ENCODE measurements around the gene BEND4.
"Not testable (repeated sequence)": the region's sequence is repeated elsewhere in the genome, so short reads cannot be mapped to it uniquely, and the experiment has no call there.

The BEND4 gene

DNA sequence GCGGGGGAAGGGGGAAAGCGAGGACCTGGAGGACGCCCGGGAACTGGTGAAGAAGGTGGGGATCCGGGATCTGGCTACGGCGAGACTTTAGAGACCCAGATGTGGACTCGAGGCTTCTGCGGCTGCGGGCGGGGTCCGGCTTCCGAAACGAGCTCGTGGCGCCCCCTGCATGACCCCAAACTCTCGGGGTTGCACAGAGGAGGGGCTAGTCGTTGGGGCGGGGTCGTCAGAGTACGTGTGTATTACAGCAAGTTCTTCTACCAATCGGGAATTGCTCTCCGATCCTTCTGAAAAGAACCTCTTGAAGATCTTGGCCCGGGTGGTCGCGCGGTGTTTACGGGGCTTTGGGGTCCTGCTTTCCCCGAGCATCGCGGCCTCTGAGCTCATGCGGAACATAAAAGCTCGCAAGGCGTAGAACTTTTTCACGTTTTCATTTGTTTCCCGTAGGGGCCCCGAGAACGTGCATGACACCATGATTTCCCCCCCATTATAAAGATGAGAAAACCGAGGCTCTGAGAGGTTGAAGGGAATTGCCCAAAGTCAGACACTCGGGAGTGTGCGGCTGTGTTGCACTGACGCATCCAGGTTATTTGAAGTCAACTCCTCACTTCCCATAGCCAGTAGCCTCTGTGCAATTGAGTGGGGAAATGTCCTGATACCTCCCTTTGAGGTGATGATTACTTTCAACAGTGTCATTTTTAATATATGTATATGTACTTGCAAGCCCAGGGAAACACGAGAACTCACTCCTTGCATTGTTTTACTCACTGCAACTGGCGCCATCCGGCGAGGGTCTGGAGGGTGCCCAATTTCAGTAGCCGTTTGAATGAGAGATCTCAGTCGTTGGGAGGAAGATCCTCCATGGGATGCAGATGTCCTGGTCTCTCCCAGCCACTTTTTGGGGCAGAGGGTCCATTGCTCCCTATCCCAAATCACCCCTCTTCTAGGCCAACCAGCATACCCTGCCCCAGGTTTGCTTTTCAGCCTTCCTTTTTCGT lies at the start of gene BEND4:
Gene BEND4 (minus strand): TSS at position 149 of the 998 bp plus-strand sequence. CDS start 512 bp downstream, outside the sequence.
- DNase-seq: peak in 1 of 2 experiments; percentile 19

- no peak for DNase-seq
Observed at GRCh38 chr4:42197341-42197740, 44.9 kb upstream of the BEND4 start.

GRCh38 chr4:42172921-42173320 lies 20.5 kb upstream of the BEND4 start:
- DNase-seq: no peak

- no peak for DNase-seq
Observed at GRCh38 chr4:42172128-42172790, 19.8 kb upstream of the BEND4 start.

DNA sequence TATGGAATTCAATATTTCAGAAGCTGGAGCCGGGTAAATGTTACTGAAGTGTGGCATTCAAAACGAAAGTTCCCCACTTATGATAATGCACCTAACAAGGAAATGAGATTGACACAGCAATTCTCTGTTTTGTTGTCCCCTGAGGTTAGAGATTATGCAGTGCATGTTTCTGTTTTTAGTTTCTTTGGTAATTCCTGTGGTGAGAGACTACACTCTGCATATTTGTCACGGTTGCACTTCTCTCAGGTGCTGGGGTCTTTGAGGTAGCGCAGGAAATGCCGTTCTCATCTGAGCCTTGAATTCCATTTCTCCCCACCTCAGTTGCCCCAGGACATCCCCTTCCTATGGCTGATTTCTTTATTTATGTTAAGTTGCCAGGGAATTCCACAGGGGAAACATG lies 15.3 kb upstream of the BEND4 start:
- DNase-seq: no peak

DNA sequence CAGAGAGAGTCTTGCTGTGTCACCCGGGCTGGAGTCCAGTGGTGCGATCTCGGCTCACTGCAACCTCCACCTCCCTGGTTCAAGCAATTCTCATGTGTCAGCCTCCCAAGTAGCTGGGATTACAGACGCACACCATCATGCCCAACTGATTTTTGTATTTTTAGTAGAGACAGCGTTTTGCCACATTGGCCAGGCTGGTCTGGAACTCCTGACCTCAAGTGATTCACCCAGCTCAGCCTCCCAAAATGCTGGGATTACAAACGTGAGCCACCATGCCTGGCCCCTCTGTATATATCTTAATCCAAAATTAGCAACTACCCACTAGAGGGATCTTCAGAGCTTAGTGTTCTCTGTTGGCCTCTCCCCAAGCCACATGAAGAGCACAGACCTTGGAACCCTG lies 13.7 kb upstream of the BEND4 start:
- DNase-seq: not testable (repeated sequence)

- DNase-seq: no peak
Observed at GRCh38 chr4:42159271-42160001, 7.0 kb upstream of the BEND4 start.

- DNase-seq: peak; percentile 44 to 57
Observed at GRCh38 chr4:42151568-42152506, 618 bp downstream of the BEND4 start.

- peak; percentile 18 to 19 for DNase-seq
Observed at GRCh38 chr4:42150653-42151567, 1.5 kb downstream of the BEND4 start.

- DNase-seq: no peak
Observed at GRCh38 chr4:42149004-42149403, 3.5 kb downstream of the BEND4 start.

- no peak for DNase-seq
Observed at GRCh38 chr4:42148425-42148824, 4.0 kb downstream of the BEND4 start.

DNA sequence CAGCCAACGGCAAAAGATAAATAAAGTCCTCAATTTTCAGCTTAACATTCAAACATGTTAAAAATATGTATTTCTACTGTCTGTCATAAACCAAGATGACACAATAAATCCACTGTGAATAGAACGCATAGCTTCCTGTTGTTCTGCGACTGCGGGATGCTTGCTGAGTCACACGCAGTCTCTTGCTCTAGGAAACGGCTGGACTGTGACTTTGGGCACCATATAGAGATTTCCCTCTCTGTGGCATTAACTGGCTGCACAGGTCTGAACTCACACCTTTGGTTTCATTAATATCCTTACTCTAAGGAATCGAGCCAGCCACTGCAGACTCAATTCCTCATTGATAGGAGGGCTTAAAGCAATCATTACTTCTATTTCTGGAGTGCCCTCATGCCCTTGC lies 8.4 kb downstream of the BEND4 start:
- no peak for DNase-seq

DNA sequence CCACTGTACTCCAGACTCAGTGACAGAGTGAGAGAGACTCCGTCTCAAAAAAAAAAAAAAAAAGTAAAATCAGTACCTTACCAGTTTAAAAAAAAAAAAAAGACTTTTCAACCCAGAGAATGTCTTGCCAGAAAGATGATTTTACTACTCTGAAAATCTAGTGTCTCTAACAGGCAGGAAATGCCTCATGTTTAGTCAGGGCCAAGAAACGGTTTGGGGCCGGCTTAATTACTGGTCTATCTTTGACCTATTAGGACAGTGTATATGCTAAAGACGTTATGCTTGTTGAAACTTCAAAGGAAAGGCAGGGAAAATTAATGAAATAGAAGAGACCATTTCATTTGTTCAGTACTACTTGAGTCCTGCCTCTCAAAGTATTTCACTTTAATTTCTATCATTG lies 9.9 kb downstream of the BEND4 start:
- no peak for DNase-seq

DNA sequence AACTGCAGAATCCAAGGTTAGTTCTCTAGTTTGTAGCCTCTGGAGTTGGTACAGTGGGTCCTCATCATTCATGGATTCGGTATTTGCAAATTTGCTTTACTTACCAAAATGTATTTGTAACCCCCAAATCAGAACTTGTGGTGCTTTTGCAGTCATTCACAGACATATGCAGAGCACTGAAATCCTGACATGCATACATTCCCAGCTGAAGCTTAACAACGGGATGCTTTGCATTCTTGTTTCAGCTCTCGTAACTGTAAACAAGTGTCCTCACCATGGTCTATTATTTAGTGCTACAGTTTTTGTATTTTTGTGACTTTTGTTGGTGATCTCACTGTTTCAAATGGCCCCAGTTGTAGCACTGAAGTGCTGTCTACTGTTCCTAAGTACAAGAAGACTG lies 16.1 kb downstream of the BEND4 start:
- no peak for DNase-seq

DNA sequence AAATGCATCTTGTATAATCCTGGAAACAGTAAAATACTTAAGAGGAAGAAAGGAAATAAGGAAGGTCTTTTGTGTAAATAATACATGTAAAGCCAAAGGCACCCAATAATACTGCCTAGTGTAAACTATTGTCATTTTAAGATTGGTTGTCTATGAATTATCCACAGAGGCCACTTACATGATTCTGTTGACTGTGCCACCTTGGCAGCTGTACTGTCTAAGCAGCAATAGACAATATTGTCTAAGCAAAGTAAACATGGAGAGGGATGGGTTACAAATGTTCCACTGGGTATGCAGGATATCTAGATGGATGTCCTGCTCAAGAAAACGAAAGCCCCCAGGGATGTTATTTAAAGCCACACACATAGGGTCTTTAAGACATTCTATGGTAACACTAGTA lies 19.4 kb downstream of the BEND4 start:
- no peak for DNase-seq

DNA sequence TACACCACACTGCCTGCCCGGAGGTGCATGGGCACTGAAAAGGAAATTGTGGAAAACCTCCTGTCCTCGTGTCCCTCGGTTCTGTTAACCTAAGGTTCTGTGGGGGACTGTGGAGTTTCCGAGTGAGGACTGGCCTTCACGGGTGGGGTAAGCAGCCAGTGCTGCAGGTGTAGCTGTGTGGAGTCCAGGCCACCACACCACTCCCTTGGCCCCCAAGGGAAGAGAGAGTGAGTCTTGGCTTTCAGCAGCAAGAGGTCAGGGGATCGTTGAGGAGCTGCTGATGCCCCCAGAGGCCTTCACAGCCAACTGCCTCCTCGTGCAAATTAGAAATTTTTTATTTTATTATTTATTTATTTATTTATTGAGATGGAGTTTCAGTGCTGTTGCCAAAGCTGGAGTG lies 20.4 kb downstream of the BEND4 start:
- no peak for DNase-seq

DNA sequence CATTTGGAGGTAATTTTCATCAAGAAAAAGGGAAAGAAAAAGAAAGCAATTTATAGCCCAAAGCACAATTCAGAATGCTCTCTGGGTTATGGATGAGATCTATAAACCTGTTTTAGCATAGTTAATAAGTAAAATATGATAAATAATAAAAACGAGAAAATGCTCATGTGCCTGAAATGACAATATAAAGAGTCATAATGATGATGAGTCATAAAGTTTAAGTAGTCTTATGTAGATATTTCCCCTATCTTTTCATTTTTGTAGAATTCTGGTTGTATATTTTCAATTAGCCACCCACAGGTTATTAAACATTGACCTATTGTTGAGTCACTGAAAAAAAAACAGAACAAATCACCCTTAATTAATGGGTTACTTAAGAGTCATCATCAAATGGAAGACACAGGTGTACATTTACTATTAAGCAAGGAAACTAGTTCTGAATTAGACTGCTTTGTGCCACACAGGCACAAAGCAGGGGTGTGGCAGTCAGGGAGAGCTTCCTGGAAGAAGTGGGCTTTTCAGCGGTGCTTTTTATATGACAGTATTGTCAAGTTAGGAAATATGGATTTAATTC lies 29.3 kb downstream of the BEND4 start:
- no peak for DNase-seq

GRCh38 chr4:42122237-42122636 lies 30.2 kb downstream of the BEND4 start:
- DNase-seq: no peak

- no peak for DNase-seq
Observed at GRCh38 chr4:42119886-42120285, 32.6 kb downstream of the BEND4 start.

DNA sequence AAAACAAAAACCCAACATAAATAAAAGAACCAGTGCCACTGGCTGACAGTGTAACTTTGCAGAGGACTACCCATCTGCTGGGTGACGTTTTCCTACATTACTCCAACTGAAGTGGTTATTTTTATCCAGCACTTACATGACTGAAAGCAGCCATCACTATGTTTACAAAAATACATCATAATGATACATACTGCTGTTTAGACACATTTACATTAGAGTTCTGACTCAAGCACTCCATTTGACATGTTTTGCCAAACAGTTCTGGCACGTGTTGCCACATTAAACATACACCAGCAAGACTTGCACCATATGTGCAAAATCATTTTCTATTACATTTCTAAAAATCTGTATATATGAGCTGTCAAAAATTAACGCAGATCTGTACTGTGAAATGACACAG lies 39.6 kb downstream of the BEND4 start:
- DNase-seq: no peak

DNA sequence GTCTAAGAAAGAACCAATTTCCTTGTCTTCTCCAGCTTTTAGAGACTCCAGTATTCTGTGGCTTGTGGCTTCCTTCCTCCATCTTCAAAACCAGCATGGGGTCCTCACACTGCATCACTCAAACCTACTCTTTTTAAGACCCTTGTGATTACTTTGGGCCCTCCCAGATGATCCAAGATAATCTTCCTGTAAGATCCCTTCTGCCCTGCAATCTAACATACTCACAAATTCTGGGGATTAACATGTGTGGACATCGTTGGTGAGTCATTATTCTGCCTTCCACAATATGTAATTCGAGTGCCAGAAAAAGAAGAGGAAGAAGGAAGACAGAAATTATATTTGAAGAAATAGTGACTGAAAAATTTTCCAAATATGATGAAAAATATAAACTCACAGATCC lies 47.9 kb downstream of the BEND4 start:
- DNase-seq: no peak

All from activated T-cell treated with anti-CD3 and anti-CD28 coated beads, Interleukin-2, amount 50 U/mL, for 48 hours (primary cell).